DMS53 (cell line): ENCODE results near the gene POLR1C.
"Not testable (repeated sequence)": the region's sequence is repeated elsewhere in the genome, so short reads cannot be mapped to it uniquely, and the experiment has no call there.

Experiments
- DNase-seq: peaks from one replicate; lab custom pipeline; 2025; lab: John Stamatoyannopoulos, UW

POLR1C gene

GRCh38 chr6:43516697-43517504, at the start of gene POLR1C, which contains the start of gene YIPF3:
POLR1C (plus strand) TSS chr6:43517089; CDS start chr6:43517110, 21 bp downstream.
YIPF3 (minus strand) TSS chr6:43516926; CDS start chr6:43516807, 119 bp downstream.
- peak; percentile 99 for DNase-seq

GRCh38 chr6:43467265-43467664, 49.6 kb upstream of the POLR1C start:
- DNase-seq, result not testable (repeated sequence)

GRCh38 chr6:43467752-43468151, 49.1 kb upstream of the POLR1C start:
- no peak for DNase-seq

GRCh38 chr6:43468240-43468639, 48.6 kb upstream of the POLR1C start:
- DNase-seq, result no peak

- no peak for DNase-seq
Observed at GRCh38 chr6:43468748-43469681, 47.9 kb upstream of the POLR1C start.

GRCh38 chr6:43469947-43470346, 46.9 kb upstream of the POLR1C start:
- DNase-seq, result no peak

- DNase-seq, result peak; percentile 18
Observed at GRCh38 chr6:43471399-43471798, 45.5 kb upstream of the POLR1C start.

GRCh38 chr6:43472515-43472914, 44.4 kb upstream of the POLR1C start:
- DNase-seq, result no peak

GRCh38 chr6:43475516-43475915, 41.4 kb upstream of the POLR1C start:
- no peak for DNase-seq

- DNase-seq, result peak; percentile 43
Observed at GRCh38 chr6:43476746-43477145, 40.1 kb upstream of the POLR1C start.

- peak; percentile 93 for DNase-seq
Observed at GRCh38 chr6:43477235-43478007, 39.5 kb upstream of the POLR1C start, which contains the start of gene TJAP1. TJAP1 (plus strand) TSS chr6:43477570; CDS start chr6:43499002, 21,432 bp downstream.

- DNase-seq, result no peak
Observed at GRCh38 chr6:43478008-43478372, 38.9 kb upstream of the POLR1C start.

- DNase-seq, result no peak
Observed at GRCh38 chr6:43481075-43481474, 35.8 kb upstream of the POLR1C start.

GRCh38 chr6:43481591-43482236, 35.2 kb upstream of the POLR1C start:
- DNase-seq, result no peak

GRCh38 chr6:43488667-43489276, 28.1 kb upstream of the POLR1C start:
- DNase-seq, result no peak

GRCh38 chr6:43489277-43490072, 27.4 kb upstream of the POLR1C start:
- DNase-seq, result no peak

GRCh38 chr6:43490523-43490939, 26.4 kb upstream of the POLR1C start:
- DNase-seq, result no peak

- peak; percentile 60 for DNase-seq
Observed at GRCh38 chr6:43491750-43492661, 24.9 kb upstream of the POLR1C start.

GRCh38 chr6:43492673-43493072, 24.2 kb upstream of the POLR1C start:
- DNase-seq, result no peak
